ENCODE results near the gene CLDN6.

The CLDN6 gene

GRCh38 chr16:3025032-3026002 is 7.3 kb upstream of the CLDN6 start:
- Histone ChIP-seq H3F3A (ENCODE audit: control insufficient read depth, insufficient read depth) (peaks cover 14% of the 10 kb centered on the region; the same call in 1 of the 2 replicates), H3K27ac (ENCODE audit: low read depth, low read length) (no peak overlapping the region), H4K20me1 (ENCODE audit: control insufficient read depth, insufficient read depth, low read depth, low read length) (no peaks in the 10 kb centered on the region; the same call in 1 of the 2 replicates), H3K79me2 (ENCODE audit: control insufficient read depth, low read length) (peaks cover 5% of the 10 kb centered on the region), H3K9me3 (ENCODE audit: control insufficient read depth, insufficient read depth, low read length) (no peaks in the 10 kb centered on the region), H3K36me3 (ENCODE audit: control insufficient read depth, low read length) (peaks cover 19% of the 10 kb centered on the region), H3K4me2 (ENCODE audit: low read length) (peak overlapping the region; percentile 90), H3K4me3 (ENCODE audit: low read length) (no peak overlapping the region), H3K4me1 (ENCODE audit: control insufficient read depth, low read length) (peaks cover 48% of the 10 kb centered on the region), H3K27me3 (ENCODE audit: control insufficient read depth, low read length) (peaks cover 19% of the 10 kb centered on the region), H3K9me2 (replicated peaks; ENCODE audit: control insufficient read depth, low read length) (no peaks in the 10 kb centered on the region)
- no peak for TF ChIP-seq EZH2phosphoT487 (IDR thresholded peaks at IDR 0.05; ENCODE audit: borderline replicate concordance, low read length)
- no peak for TF ChIP-seq CTCF (IDR thresholded peaks at IDR 0.05; ENCODE audit: low read depth, low read length, poor library complexity, severe bottlenecking)

DNA sequence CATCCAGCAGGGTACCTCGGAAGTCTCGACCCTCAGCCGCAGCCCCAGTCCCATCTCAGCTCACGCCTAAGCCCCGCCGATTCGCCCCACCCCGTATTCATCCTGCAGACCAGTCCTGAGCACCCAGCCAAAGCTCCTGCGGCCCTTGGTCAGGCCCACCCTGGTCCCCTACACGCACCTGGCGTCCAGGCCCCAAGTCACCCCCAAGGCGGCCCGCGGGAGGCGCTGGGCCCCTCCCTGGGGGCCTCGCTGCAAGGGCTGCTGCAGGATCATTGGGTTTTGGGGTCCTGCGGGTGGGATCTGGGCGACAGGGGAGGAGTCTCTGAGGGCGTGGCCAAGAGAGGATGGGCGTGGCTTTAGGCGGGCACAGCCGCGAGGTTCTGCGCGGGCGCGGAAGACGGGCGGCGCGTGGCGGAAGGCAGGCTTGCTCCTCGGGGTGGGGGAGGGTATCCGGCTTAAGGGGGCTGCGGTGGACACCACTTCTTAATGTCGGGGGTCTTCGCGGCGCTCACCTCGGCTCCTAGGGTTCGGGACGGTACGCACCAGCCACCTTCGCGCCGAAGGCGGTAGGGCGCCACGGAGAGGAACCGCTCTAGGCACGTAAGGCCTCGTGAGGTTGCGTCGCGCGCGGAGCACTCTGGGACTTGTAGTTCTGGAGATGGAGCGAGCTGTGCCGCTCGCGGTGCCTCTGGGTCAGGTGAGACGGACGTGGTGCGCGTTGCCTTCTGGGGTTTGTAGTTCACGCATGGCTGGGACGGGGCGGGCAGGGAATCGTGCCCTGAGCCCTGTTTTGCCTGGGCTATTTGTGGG is 5.9 kb upstream of the CLDN6 start, which contains the start of the genes HCFC1R1 and THOC6:
Gene HCFC1R1 (minus strand): TSS at position 274 of the 810 bp plus-strand sequence. CDS start 1 bp downstream, at position 273.
Gene THOC6 (plus strand): TSS at position 367 of the 810 bp plus-strand sequence. CDS start 292 bp downstream, at position 659.
- Histone ChIP-seq H3K79me2 (ENCODE audit: control insufficient read depth, low read length) (peaks cover 5% of the 10 kb centered on the region), H3K27me3 (ENCODE audit: control insufficient read depth, low read length) (peaks cover 5% of the 10 kb centered on the region), H3K4me1 (ENCODE audit: control insufficient read depth, low read length) (peaks cover 49% of the 10 kb centered on the region), H3K9me2 (replicated peaks; ENCODE audit: control insufficient read depth, low read length) (no peaks in the 10 kb centered on the region), H3F3A (ENCODE audit: control insufficient read depth, insufficient read depth) (peaks cover 14% of the 10 kb centered on the region; the same call in 1 of the 2 replicates), H3K4me3 (ENCODE audit: low read length) (peak within 1 kb of the TSS; percentile 78), H3K27ac (ENCODE audit: low read depth, low read length) (peak within 1 kb of the TSS; percentile 68), H3K4me2 (ENCODE audit: low read length) (peak within 1 kb of the TSS; percentile 90), H3K36me3 (ENCODE audit: control insufficient read depth, low read length) (peaks cover 19% of the 10 kb centered on the region), H4K20me1 (ENCODE audit: control insufficient read depth, insufficient read depth, low read depth, low read length) (no peaks in the 10 kb centered on the region; the same call in 1 of the 2 replicates), H3K9me3 (ENCODE audit: control insufficient read depth, insufficient read depth, low read length) (no peaks in the 10 kb centered on the region)
- TF ChIP-seq CTCF (IDR thresholded peaks at IDR 0.05; ENCODE audit: low read depth, low read length, poor library complexity, severe bottlenecking) (no peak), EZH2phosphoT487 (IDR thresholded peaks at IDR 0.05; ENCODE audit: borderline replicate concordance, low read length) (no peak)

DNA sequence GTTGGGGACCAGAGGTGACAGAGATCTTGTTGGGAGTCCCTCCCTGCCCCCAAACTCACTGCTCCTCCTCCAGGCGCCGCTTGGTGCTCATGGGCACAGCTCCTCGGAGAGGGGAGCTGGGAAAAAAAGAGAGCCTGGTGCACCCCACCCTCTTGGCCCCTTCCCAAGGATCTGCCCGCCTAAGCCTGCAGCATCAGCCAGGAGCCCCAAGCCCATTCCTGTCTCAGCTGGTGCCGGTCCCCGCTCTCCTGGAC is 5.4 kb upstream of the CLDN6 start:
- TF ChIP-seq EZH2phosphoT487 (IDR thresholded peaks at IDR 0.05; ENCODE audit: borderline replicate concordance, low read length) (no peak), CTCF (IDR thresholded peaks at IDR 0.05; ENCODE audit: low read depth, low read length, poor library complexity, severe bottlenecking) (no peak)
- no peaks in the 10 kb centered on the region; the same call in 1 of the 2 replicates for H4K20me1 ChIP-seq (ENCODE audit: control insufficient read depth, insufficient read depth, low read depth, low read length)
- H3K4me1 ChIP-seq (ENCODE audit: control insufficient read depth, low read length) = peaks cover 43% of the 10 kb centered on the region
- H3K4me2 ChIP-seq (ENCODE audit: low read length) = peak overlapping the region; percentile 90
- H3K9me3 ChIP-seq (ENCODE audit: control insufficient read depth, insufficient read depth, low read length) = no peaks in the 10 kb centered on the region
- H3K79me2 ChIP-seq (ENCODE audit: control insufficient read depth, low read length) = peaks cover 5% of the 10 kb centered on the region
- no peaks in the 10 kb centered on the region; the same call in 1 of the 2 replicates for H3K27me3 ChIP-seq (ENCODE audit: control insufficient read depth, low read length)
- H3K36me3 ChIP-seq (ENCODE audit: control insufficient read depth, low read length) = peaks cover 19% of the 10 kb centered on the region
- H3K4me3 ChIP-seq (ENCODE audit: low read length) = peak overlapping the region; percentile 78
- H3K27ac ChIP-seq (ENCODE audit: low read depth, low read length) = no peak overlapping the region
- peaks cover 14% of the 10 kb centered on the region; the same call in 1 of the 2 replicates for H3F3A ChIP-seq (ENCODE audit: control insufficient read depth, insufficient read depth)
- no peaks in the 10 kb centered on the region for H3K9me2 ChIP-seq (replicated peaks; ENCODE audit: control insufficient read depth, low read length)
